ENCODE data around the gene FOXO1.
A peak's percentile ranks its signal among the peaks of the same experiment; 100 is the strongest.
"Not testable (repeated sequence)": the region's sequence is repeated elsewhere in the genome, so short reads cannot be mapped to it uniquely, and the experiment has no call there.

Gene FOXO1

GRCh38 chr13:40666045-40666932, at the start of gene FOXO1:
Gene FOXO1 (minus strand): TSS chr13:40666641. CDS start chr13:40666212, 429 bp downstream.
- peak; percentile 82 to 85 for DNase-seq

GRCh38 chr13:40714433-40714832, 48.0 kb upstream of the FOXO1 start:
- not testable (repeated sequence) for DNase-seq

- DNase-seq = no peak
These were observed 40.0 kb upstream of the FOXO1 start for GRCh38 chr13:40706439-40706838.

DNA sequence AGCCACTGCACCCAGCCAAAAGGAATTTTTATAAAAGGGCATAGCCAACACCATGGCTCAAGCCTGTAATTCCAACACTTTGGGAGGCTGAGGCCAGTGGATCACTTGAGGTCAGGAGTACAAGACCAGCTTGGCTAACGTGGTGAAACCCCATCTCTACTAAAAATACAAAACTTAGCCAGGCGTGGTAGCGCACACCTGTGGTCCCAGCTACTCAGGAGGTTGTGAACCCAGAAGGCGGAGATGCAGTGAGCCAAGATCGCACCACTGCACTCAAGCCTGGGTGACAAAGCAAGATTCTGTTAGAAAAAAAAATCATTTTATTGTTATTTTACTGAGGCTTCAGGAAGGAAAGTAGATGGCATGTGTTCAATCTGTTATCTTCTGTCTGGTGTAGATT, 31.3 kb upstream of the FOXO1 start:
- no peak for DNase-seq

GRCh38 chr13:40694426-40694825, 28.0 kb upstream of the FOXO1 start:
- no peak for DNase-seq

- DNase-seq = no peak
These were observed 26.5 kb upstream of the FOXO1 start for GRCh38 chr13:40692946-40693345.

- DNase-seq = no peak
These were observed 22.3 kb upstream of the FOXO1 start for GRCh38 chr13:40688781-40689180.

GRCh38 chr13:40682449-40683240, 16.2 kb upstream of the FOXO1 start:
- peak in 1 of 2 donors; percentile 52 for DNase-seq

- DNase-seq = no peak
These were observed 15.1 kb upstream of the FOXO1 start for GRCh38 chr13:40681341-40682146.

DNA sequence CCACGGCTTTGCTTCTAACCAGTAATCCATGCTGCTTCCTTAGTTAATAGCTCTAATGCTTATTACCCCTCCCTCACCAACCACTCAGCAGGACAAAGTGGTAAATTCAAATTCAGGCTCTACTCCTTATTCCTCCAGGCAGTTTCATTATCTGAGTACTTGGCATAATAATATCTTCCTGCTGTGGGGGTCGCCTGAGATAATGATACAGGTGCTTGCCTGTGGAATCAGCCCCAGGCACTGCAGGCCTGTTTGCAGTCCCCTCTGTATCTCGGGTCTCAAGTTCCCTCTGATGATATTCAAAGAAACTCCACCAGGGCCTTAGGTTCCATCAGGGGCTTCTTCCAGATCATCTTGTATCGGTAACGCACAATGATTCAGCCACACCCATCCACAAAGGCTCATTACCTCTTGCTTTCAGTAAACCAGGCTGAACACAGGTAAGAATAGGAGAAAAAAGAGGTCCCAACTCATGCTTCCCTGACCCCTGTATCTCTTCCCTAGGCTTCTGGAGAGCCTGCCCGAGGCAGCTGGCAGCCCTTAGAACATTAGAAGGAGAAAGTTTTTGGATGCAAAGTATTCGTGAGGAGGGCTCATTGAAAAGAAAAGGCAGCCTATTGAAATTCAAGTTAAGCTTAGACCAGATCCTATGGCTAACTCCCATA, 14.3 kb upstream of the FOXO1 start:
- DNase-seq = no peak

DNA sequence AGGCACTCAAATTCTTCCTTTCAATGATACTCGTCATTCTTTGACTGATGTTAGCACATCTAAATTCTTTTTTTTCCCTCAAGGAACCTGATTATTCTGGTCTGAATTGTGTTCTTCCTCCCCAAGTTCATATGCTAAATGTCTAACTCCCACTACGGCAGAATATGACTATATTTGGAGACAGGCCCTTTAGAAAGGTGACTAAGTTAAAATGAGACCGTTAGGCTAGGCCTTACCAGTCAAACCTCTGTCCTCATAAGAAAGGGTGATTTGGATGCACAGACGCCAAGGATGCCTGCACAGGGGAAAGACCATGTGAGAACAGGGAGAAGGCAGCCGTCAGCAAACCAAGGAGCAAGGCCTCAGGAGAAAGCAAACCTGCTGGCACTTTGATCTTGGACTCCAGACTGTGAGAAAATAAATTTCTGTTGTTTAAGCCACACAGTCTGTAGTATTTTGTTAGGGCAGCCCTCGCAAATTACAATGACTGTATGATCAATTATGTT, 13.1 kb upstream of the FOXO1 start:
- DNase-seq = no peak

DNA sequence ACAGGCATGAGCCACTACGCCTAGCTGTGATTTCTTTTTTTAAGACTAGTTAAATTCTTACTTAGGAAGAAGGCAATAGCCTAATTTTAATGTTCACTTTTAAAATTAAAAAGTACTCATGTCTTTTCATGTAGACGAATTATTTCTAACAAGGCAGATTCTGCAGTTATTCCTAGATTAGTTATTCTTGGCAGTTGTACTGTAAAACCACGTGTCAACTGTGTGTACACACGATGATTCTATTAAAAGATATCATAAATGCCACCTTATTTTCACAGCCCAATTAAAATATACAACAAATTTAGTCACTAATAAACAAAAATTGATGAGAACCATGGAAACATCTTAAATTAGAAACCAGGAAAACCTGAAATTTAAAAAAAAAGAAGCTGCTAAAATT, 10.6 kb upstream of the FOXO1 start:
- no peak for DNase-seq

DNA sequence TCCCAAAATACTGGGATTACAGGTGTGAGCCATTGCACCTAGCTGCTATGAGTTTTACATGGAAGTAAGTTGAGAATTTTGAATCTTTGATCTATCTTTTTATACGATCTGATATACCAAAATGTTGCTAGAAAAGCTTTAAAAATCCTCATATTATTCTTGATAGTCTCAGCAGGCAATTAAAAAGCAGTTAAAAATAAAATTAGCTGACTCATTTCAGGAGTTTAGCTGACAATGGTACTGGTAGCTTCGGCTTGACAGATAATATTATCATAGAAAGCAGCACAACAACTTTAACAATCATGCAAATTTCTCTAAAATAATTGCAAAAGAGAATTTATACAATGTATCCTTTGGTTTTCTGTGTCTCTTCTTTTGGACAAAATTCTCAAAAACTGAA, 9.6 kb upstream of the FOXO1 start:
- no peak for DNase-seq

GRCh38 chr13:40673414-40673813, 7.0 kb upstream of the FOXO1 start:
- no peak for DNase-seq

DNA sequence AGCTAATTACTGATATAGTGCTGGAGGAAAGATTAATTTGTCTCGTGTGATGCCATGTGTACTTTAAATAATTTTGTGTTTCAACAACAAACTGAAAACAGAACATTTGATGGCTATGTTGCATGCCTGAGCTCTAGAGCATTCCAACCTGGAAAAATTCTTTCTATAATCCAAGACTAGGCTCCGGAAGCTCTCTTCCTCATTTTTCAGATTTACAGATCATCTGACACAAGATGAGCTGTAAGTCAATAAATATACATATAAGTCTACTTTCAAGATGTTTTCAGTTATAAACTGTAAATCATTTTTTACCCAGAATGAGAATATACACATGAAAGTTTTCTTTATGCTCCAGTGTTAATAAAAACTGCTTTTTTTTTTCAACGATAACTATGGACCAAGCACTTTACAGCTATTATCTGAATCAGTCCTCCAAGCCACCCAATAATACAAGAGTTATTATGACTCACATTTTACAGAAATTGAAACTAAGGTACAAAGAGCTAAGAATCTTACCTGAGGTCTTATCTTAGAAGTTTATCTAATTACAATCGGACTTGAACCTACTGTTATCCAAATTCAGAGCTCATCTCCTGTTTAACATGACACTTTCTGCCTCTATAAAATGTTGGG, 6.4 kb upstream of the FOXO1 start:
- no peak for DNase-seq

DNA sequence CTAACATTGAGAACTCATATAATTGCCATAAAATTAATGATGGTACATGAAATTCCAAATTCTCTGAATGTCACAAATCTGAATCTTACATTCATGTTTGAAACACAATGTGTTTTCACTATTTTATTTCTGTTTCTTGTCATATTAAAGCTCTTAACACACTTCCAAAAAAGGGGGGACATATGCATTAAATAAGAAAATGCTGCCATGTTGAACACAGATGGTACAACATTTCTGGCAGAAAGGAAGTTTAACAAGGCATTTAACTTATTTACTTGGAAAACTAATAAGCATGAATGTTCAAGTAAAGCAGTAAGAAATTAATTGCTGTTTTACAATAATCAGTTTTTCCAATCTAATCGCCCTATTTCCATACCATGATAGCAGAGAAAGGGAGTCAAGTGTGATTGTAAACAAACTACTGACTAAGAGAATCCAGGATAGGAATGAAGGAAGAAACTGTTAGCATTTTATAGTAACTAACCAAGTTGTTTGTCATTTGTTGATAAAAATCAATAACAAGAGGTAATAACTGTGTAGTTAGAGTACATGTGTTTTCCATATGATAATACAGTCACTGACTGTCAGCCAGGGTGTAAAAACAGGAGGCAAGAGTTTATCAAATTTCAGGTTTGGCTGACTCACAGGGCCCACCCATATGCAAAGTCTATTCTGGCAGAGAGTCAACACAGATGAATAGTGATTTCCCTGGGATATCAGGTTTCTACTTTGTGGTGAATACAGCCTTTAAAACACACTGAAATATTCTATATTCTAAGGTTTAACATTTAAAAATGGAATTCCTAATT, 5.7 kb upstream of the FOXO1 start:
- no peak for DNase-seq

- no peak for DNase-seq
These were observed 3.9 kb upstream of the FOXO1 start for GRCh38 chr13:40670307-40670706.

- no peak for DNase-seq
These were observed 1.9 kb upstream of the FOXO1 start for GRCh38 chr13:40668335-40668734.

GRCh38 chr13:40667622-40667978, 1.2 kb upstream of the FOXO1 start:
- no peak for DNase-seq

GRCh38 chr13:40666933-40667621, 636 bp upstream of the FOXO1 start:
- peak in 1 of 2 donors; percentile 80 for DNase-seq

All from hippocampal formation (tissue), 2 donors.